Liver (tissue), 9 donors: ENCODE measurements around the gene CCBE1. TPM values are rescaled to one million over a fixed set of nuclear protein-coding genes. Genes with fewer than 3 reads are reported as not detected.

ENCODE experiments used
- DNase-seq: peaks from one replicate; pipeline ENCODE4 v3.0.0-alpha.2; 2017; ENCODE audit warnings: low spot score
- H3K27ac ChIP-seq, 2 donors: one replicate each; pipeline ENCODE4 v1.7.0; 2013; ENCODE audit warnings: inconsistent platforms in 2 of 2, low read length in 2 of 2, control low read depth in 1 of 2, low read depth in 1 of 2, mild to moderate bottlenecking in 1 of 2
- H3K27me3 ChIP-seq, 4 donors: one replicate each; pipeline versions ENCODE4 v1.6.1 to v1.7.0; 2013; ENCODE audit warnings: low read length in 3 of 4, inconsistent platforms in 1 of 4, mild to moderate bottlenecking in 1 of 4, moderate library complexity in 1 of 4; ENCODE audit not compliant: control insufficient read depth in 4 of 4, insufficient read depth in 4 of 4
- H3K36me3 ChIP-seq, 4 donors: one replicate each; pipeline versions ENCODE4 v1.6.1 to v1.7.0; 2013; ENCODE audit warnings: low read length in 3 of 4, mild to moderate bottlenecking in 3 of 4, low read depth in 1 of 4, moderate library complexity in 1 of 4; ENCODE audit not compliant: control insufficient read depth in 4 of 4, insufficient read depth in 3 of 4
- H3K4me1 ChIP-seq, 4 donors: one replicate each; pipeline versions ENCODE4 v1.6.1 to v1.7.0; 2013; ENCODE audit warnings: low read length in 3 of 4, mild to moderate bottlenecking in 3 of 4, moderate library complexity in 1 of 4; ENCODE audit not compliant: control insufficient read depth in 4 of 4, insufficient read depth in 4 of 4
- H3K4me3 ChIP-seq, 3 donors: one replicate each; pipeline versions ENCODE4 v1.6.1 to v1.7.0; 2013; ENCODE audit warnings: low read length in 3 of 3, control low read depth in 1 of 3, low read depth in 1 of 3, mild to moderate bottlenecking in 1 of 3
- H3K9ac ChIP-seq, 2 donors: one replicate each; pipeline ENCODE4 v1.7.0; 2013; ENCODE audit warnings: low read length in 2 of 2, mild to moderate bottlenecking in 2 of 2, moderate library complexity in 2 of 2, control low read depth in 1 of 2, low read depth in 1 of 2
- H3K9me3 ChIP-seq, 4 donors: one replicate each; pipeline versions ENCODE4 v1.6.1 to v1.7.0; 2013; ENCODE audit warnings: low read length in 3 of 4; ENCODE audit not compliant: control insufficient read depth in 4 of 4
- ATF3 ChIP-seq: IDR thresholded peaks from 2 replicates; pipeline ENCODE4 v1.6.1; 2016; ENCODE audit warnings: antibody characterized with exemption
- EGR1 ChIP-seq, 2 donors: IDR thresholded peaks; 2 replicates each; pipeline ENCODE4 v1.6.1; 2016 to 2018; ENCODE audit warnings: antibody characterized with exemption in 2 of 2, low read depth in 2 of 2
- FOXA1 ChIP-seq: IDR thresholded peaks from 2 replicates; pipeline ENCODE4 v1.6.1; 2016; ENCODE audit warnings: antibody characterized with exemption
- FOXA2 ChIP-seq: IDR thresholded peaks from 2 replicates; pipeline ENCODE4 v1.6.1; 2016; ENCODE audit warnings: antibody characterized with exemption
- GABPA ChIP-seq, 2 donors: IDR thresholded peaks in 1 of 2; conservative IDR thresholded peaks in 1 of 2; 2 replicates each; pipeline ENCODE4 v1.6.1; 2016; ENCODE audit warnings: antibody characterized with exemption in 2 of 2, mild to moderate bottlenecking in 1 of 2, moderate library complexity in 1 of 2
- HNF4A ChIP-seq, 2 donors: conservative IDR thresholded peaks; 2 replicates each; pipeline ENCODE4 v1.6.1; 2016; ENCODE audit warnings: antibody characterized with exemption in 2 of 2, mild to moderate bottlenecking in 2 of 2
- HNF4G ChIP-seq: IDR thresholded peaks from 2 replicates; pipeline ENCODE4 v1.6.1; 2016; ENCODE audit warnings: antibody characterized with exemption
- JUND ChIP-seq, 2 donors: IDR thresholded peaks; 2 replicates each; pipeline ENCODE4 v1.6.1; 2016; ENCODE audit warnings: antibody characterized with exemption in 2 of 2
- NR2F2 ChIP-seq: IDR thresholded peaks from 2 replicates; pipeline ENCODE4 v1.6.1; 2016; ENCODE audit warnings: antibody characterized with exemption
- RAD21 ChIP-seq, 2 donors: IDR thresholded peaks; 2 replicates each; pipeline ENCODE4 v1.6.1; 2016; ENCODE audit warnings: antibody characterized with exemption in 2 of 2, mild to moderate bottlenecking in 2 of 2
- REST ChIP-seq: IDR thresholded peaks from 2 replicates; pipeline ENCODE4 v1.6.1; 2016; ENCODE audit warnings: antibody characterized with exemption, mild to moderate bottlenecking
- RXRA ChIP-seq, 2 donors: IDR thresholded peaks; 2 replicates each; pipeline ENCODE4 v1.6.1; 2017 to 2018; ENCODE audit warnings: antibody characterized with exemption in 2 of 2, mild to moderate bottlenecking in 1 of 2
- SP1 ChIP-seq: IDR thresholded peaks from 2 replicates; pipeline ENCODE4 v1.6.1; 2018; ENCODE audit warnings: antibody characterized with exemption, mild to moderate bottlenecking
- TAF1 ChIP-seq: conservative IDR thresholded peaks from 2 replicates; pipeline ENCODE4 v1.6.1; 2016; ENCODE audit warnings: antibody characterized with exemption, mild to moderate bottlenecking
- WGBS: extraction: QIAGEN DNeasy Blood & Tissue Kit; methylation state at CpG from one replicate; pipeline ENCODE4 v1.1.7; 2013; 5-methylcytosine and 5-hydroxymethylcytosine counted together
- polyA plus RNA-seq, 2 donors: library from polyadenylated mRNA; stranded (reverse) in 1 of 2; unstranded in 1 of 2; fragments of 200-250 nt in 1 of 2; fragments of >200 nt in 1 of 2; fragmentation: Nextera tagmentation in 1 of 2; extraction: Ambion mirVana in 1 of 2; gene quantifications; one replicate each; pipeline versions ENCODE4 v1.2.1 to v1.2.3, GENCODE V29; 2013 to 2015
- total RNA-seq, 2 donors: library from RNA; depleted of rRNA; stranded (reverse); fragments of >200 nt; gene quantifications; one replicate each; pipeline ENCODE4 v1.2.3, GENCODE V29; 2014
- TF ChIP-seq, protein P1 (sequence below): fragments of 150-350 bp; IDR thresholded peaks from 2 replicates; pipeline ENCODE4 v1.5.1; 2017; ENCODE audit warnings: improper control_type of control experiment, low read depth, low read length; ENCODE audit not compliant: missing input control
- TF ChIP-seq, protein P2 (sequence below): IDR thresholded peaks from 2 replicates; pipeline ENCODE4 v1.6.1; 2016; ENCODE audit warnings: antibody characterized with exemption
- TF ChIP-seq, protein P3 (sequence below): IDR thresholded peaks from 2 replicates; pipeline ENCODE4 v1.6.1; 2016; ENCODE audit warnings: antibody characterized with exemption
- donor health status: healthy.
- donor health status: healthy.
- donor health status: healthy.
- donor health status: healthy.
- donor health status: healthy.

The CCBE1 gene
- total and polyA plus RNA-seq, 4 donors, result 1.8 to 2.6 (median 2.2) TPM

DNA sequence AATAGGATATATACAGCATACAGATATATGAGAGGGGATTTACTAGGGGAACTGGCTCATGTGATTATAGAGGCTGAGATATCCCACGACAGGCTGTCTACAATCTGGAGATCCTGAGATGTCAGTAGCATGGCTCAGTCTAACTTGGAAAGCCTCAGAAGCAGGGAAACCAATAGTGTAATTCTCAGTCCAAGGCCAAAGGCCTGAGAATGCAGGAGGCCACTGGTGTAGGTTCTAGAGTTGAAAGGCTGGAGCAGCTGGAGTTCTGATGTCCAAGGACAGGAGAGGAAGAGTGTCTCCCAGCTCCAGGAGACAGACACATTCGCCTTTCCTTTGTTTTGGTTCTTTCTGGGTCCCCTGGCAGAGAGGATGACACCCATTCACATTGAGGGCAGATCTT lies 20.1 kb upstream of the CCBE1 start:
- Histone ChIP-seq H3K27ac (no peak overlapping the region), H3K4me3 (no peak overlapping the region), H3K36me3 (no peaks in the 10 kb centered on the region), H3K9ac (no peak overlapping the region), H3K4me1 (no peaks in the 10 kb centered on the region), H3K27me3 (peaks cover 0 to 5% (median 0%) of the 10 kb centered on the region in 4 donors), H3K9me3 (peaks cover 0 to 3% (median 0%) of the 10 kb centered on the region in 4 donors)
- no peak for DNase-seq
- 73% methylated on average over 2 of the region's 2 CpGs for WGBS
- TF ChIP-seq HNF4A (conservative IDR thresholded peaks at IDR 0.05) (no peak), SP1 (no peak), RAD21 (IDR thresholded peaks at IDR 0.05) (no peak), FOXA1 (no peak), HNF4G (no peak), GABPA (IDR thresholded peaks at IDR 0.05 in 1 of 2, conservative IDR thresholded peaks at IDR 0.05 in 1 of 2) (no peak), FOXA2 (no peak)
- TF ChIP-seq, protein P1, sequence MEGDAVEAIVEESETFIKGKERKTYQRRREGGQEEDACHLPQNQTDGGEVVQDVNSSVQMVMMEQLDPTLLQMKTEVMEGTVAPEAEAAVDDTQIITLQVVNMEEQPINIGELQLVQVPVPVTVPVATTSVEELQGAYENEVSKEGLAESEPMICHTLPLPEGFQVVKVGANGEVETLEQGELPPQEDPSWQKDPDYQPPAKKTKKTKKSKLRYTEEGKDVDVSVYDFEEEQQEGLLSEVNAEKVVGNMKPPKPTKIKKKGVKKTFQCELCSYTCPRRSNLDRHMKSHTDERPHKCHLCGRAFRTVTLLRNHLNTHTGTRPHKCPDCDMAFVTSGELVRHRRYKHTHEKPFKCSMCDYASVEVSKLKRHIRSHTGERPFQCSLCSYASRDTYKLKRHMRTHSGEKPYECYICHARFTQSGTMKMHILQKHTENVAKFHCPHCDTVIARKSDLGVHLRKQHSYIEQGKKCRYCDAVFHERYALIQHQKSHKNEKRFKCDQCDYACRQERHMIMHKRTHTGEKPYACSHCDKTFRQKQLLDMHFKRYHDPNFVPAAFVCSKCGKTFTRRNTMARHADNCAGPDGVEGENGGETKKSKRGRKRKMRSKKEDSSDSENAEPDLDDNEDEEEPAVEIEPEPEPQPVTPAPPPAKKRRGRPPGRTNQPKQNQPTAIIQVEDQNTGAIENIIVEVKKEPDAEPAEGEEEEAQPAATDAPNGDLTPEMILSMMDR, result no peak

GRCh38 chr18:59715966-59716369 lies 18.7 kb upstream of the CCBE1 start:
- no peak for TF ChIP-seq HNF4A (conservative IDR thresholded peaks at IDR 0.05)
- TF ChIP-seq, protein P2, sequence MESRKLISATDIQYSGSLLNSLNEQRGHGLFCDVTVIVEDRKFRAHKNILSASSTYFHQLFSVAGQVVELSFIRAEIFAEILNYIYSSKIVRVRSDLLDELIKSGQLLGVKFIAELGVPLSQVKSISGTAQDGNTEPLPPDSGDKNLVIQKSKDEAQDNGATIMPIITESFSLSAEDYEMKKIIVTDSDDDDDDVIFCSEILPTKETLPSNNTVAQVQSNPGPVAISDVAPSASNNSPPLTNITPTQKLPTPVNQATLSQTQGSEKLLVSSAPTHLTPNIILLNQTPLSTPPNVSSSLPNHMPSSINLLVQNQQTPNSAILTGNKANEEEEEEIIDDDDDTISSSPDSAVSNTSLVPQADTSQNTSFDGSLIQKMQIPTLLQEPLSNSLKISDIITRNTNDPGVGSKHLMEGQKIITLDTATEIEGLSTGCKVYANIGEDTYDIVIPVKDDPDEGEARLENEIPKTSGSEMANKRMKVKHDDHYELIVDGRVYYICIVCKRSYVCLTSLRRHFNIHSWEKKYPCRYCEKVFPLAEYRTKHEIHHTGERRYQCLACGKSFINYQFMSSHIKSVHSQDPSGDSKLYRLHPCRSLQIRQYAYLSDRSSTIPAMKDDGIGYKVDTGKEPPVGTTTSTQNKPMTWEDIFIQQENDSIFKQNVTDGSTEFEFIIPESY, result no peak
- TF ChIP-seq, protein P3, sequence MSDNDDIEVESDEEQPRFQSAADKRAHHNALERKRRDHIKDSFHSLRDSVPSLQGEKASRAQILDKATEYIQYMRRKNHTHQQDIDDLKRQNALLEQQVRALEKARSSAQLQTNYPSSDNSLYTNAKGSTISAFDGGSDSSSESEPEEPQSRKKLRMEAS, result no peak
- no peak for TF ChIP-seq ATF3
- TF ChIP-seq HNF4G, result no peak
- no peak for TF ChIP-seq GABPA (IDR thresholded peaks at IDR 0.05 in 1 of 2, conservative IDR thresholded peaks at IDR 0.05 in 1 of 2)
- H3K9ac ChIP-seq, result no peak overlapping the region
- H3K27me3 ChIP-seq, result peaks cover 0 to 3% (median 0%) of the 10 kb centered on the region in 4 donors
- 57% methylated on average over 2 of the region's 2 CpGs for WGBS
- H3K4me1 ChIP-seq, result no peaks in the 10 kb centered on the region
- H3K4me3 ChIP-seq, result no peak overlapping the region
- H3K27ac ChIP-seq, result no peak overlapping the region
- H3K36me3 ChIP-seq, result no peaks in the 10 kb centered on the region
- no peak for DNase-seq
- H3K9me3 ChIP-seq, result no peaks in the 10 kb centered on the region

DNA sequence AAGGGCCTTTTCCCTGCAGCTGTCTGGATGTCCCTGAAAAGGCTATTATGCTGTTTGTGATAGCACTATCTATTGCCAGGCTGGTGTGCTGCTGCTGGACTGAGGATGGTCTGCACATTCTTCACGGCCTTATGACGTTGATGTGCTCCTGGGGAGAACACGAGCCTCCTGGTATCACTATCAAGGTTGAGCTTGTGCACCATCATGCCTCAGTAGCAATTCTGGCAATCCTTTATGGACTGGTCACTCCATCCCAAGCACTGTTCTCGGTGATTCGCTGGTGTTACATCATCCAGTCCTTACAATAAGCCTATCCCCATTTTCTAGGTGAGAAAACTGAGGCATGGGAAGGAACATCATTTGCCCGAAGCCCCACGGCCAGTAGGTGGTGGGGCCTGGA lies 18.2 kb upstream of the CCBE1 start:
- WGBS, result 82% methylated on average over 7 of the region's 7 CpGs
- Histone ChIP-seq H3K4me3 (no peak overlapping the region), H3K9ac (no peak overlapping the region), H3K36me3 (no peaks in the 10 kb centered on the region), H3K27ac (no peak overlapping the region), H3K27me3 (peaks cover 0 to 3% (median under 1%) of the 10 kb centered on the region in 4 donors), H3K9me3 (no peaks in the 10 kb centered on the region), H3K4me1 (no peaks in the 10 kb centered on the region)
- no peak for DNase-seq
- TF ChIP-seq, protein P3, result no peak
- TF ChIP-seq EGR1 (IDR thresholded peaks at IDR 0.05; ENCODE audit: low read depth in 2 of 2) (no peak), REST (no peak), RAD21 (IDR thresholded peaks at IDR 0.05) (no peak), HNF4A (conservative IDR thresholded peaks at IDR 0.05) (no peak), TAF1 (no peak), HNF4G (no peak), NR2F2 (no peak), SP1 (no peak), JUND (IDR thresholded peaks at IDR 0.05) (no peak), FOXA2 (no peak), RXRA (IDR thresholded peaks at IDR 0.05) (no peak)
- TF ChIP-seq, protein P1, result no peak
